Right atrium auricular region (tissue), 2 donors: ENCODE data around the gene ESPL1. TPM values are rescaled to one million over a fixed set of nuclear protein-coding genes. Genes with fewer than 3 reads are reported as not detected.
A peak's percentile ranks its signal among the peaks of the same experiment; 100 is the strongest.

Source experiments
- DNase-seq: peaks from one replicate; pipeline ENCODE4 v3.0.0-alpha.2; 2019; ENCODE audit warnings: low spot score
- H3K27ac ChIP-seq, 2 donors: fragments of 200-600 bp; sonication (generic); 1 replicate in 1 of 2; 2 replicates in 1 of 2; pipeline ENCODE4 v1.5.1; 2016 to 2019
- H3K27me3 ChIP-seq, 2 donors: fragments of 200-600 bp; sonication (generic); one replicate each; pipeline versions ENCODE4 v1.5.1 to v1.6.0; 2017 to 2019
- H3K36me3 ChIP-seq: fragments of 200-600 bp; sonication (generic); one replicate; pipeline ENCODE4 v1.5.1; 2016
- H3K4me1 ChIP-seq, 2 donors: fragments of 200-600 bp; sonication (generic); one replicate each; pipeline versions ENCODE4 v1.5.1 to v1.6.0; 2017 to 2019
- H3K4me3 ChIP-seq, 2 donors: fragments of 200-600 bp; sonication (generic); 1 replicate in 1 of 2; 2 replicates in 1 of 2; pipeline ENCODE4 v1.5.1; 2017 to 2019; ENCODE audit warnings: mild to moderate bottlenecking in 1 of 2, moderate library complexity in 1 of 2
- H3K9me3 ChIP-seq, 2 donors: fragments of 200-600 bp; sonication (generic); one replicate each; pipeline ENCODE4 v1.5.1; 2019
- CTCF ChIP-seq, 2 donors: fragments of 200-600 bp; sonication (generic); IDR thresholded peaks; one replicate each; pipeline ENCODE4 v1.5.1; 2019; ENCODE audit warnings: antibody characterized with exemption in 2 of 2
- total RNA-seq, 2 donors: library from RNA; depleted of rRNA; stranded (reverse); fragments of >200 nt; gene quantifications; one replicate each; pipeline ENCODE4 v1.1.0, GENCODE V29; 2016

ESPL1 gene
- total RNA-seq, 2 donors from 2014 or later = 0.12 to 0.59 TPM

GRCh38 chr12:53300187-53300586, 32.1 kb downstream of the ESPL1 start:
- Histone ChIP-seq H3K4me1 (peaks cover 0 to 46% of the 10 kb centered on the region in 2 donors), H3K36me3 (peaks cover 14% of the 10 kb centered on the region)

GRCh38 chr12:53302903-53303302, 34.8 kb downstream of the ESPL1 start:
- peaks cover 36% of the 10 kb centered on the region for H3K36me3 ChIP-seq
- no peaks in the 10 kb centered on the region for H3K9me3 ChIP-seq
- H3K27me3 ChIP-seq = no peaks in the 10 kb centered on the region
- no peak for TF ChIP-seq CTCF (IDR thresholded peaks at IDR 0.05)
- no peak overlapping the region for H3K27ac ChIP-seq
- DNase-seq = no peak
- H3K4me3 ChIP-seq = no peak overlapping the region
- peaks cover 0 to 32% of the 10 kb centered on the region in 2 donors for H3K4me1 ChIP-seq

More at GRCh38 chr12:53300187-53300586, 32.1 kb downstream of the ESPL1 start:
- Histone ChIP-seq H3K9me3 (no peaks in the 10 kb centered on the region), H3K27me3 (no peaks in the 10 kb centered on the region), H3K4me3 (peak overlapping the region; percentile 74 to 81), H3K27ac (peak overlapping the region; percentile 71 to 74)
- no peak for DNase-seq
- TF ChIP-seq CTCF (IDR thresholded peaks at IDR 0.05) = no peak

GRCh38 chr12:53306826-53307225, 38.7 kb downstream of the ESPL1 start:
- Histone ChIP-seq H3K36me3 (peaks cover 48% of the 10 kb centered on the region), H3K27me3 (no peaks in the 10 kb centered on the region), H3K4me1 (peaks cover 0 to 5% of the 10 kb centered on the region in 2 donors), H3K9me3 (no peaks in the 10 kb centered on the region), H3K27ac (no peak overlapping the region), H3K4me3 (no peak overlapping the region)
- no peak for DNase-seq
- no peak for TF ChIP-seq CTCF (IDR thresholded peaks at IDR 0.05)

GRCh38 chr12:53308276-53308675, 40.2 kb downstream of the ESPL1 start:
- no peak for TF ChIP-seq CTCF (IDR thresholded peaks at IDR 0.05)
- Histone ChIP-seq H3K36me3 (peaks cover 48% of the 10 kb centered on the region), H3K4me1 (no peaks in the 10 kb centered on the region), H3K27me3 (no peaks in the 10 kb centered on the region), H3K27ac (no peak overlapping the region), H3K9me3 (no peaks in the 10 kb centered on the region), H3K4me3 (no peak overlapping the region)
- DNase-seq = no peak

GRCh38 chr12:53313996-53314395, 45.9 kb downstream of the ESPL1 start:
- H3K27me3 ChIP-seq = no peaks in the 10 kb centered on the region
- no peaks in the 10 kb centered on the region for H3K9me3 ChIP-seq
- TF ChIP-seq CTCF (IDR thresholded peaks at IDR 0.05) = no peak
- H3K27ac ChIP-seq = no peak overlapping the region
- no peak overlapping the region for H3K4me3 ChIP-seq
- H3K4me1 ChIP-seq = no peaks in the 10 kb centered on the region
- DNase-seq = no peak
- H3K36me3 ChIP-seq = peaks cover 51% of the 10 kb centered on the region
